Osteoblast (primary cell): ENCODE data around the gene SIAH1. TPM values are rescaled to one million over a fixed set of nuclear protein-coding genes. Genes with fewer than 3 reads are reported as not detected.
A peak's percentile ranks its signal among the peaks of the same experiment; 100 is the strongest.

Experiments used
- DNase-seq: peaks from one replicate; pipeline ENCODE4 v3.0.0; 2011; ENCODE audit warnings: low spot score, mixed read lengths; ENCODE audit not compliant: insufficient read length; ENCODE audit errors: missing footprints
- H2AFZ ChIP-seq: 2 replicates; pipeline ENCODE4 v1.6.0; 2011; ENCODE audit warnings: mild to moderate bottlenecking, low read length
- H3K27ac ChIP-seq: 2 replicates; pipeline ENCODE4 v1.5.1; 2011; ENCODE audit warnings: mild to moderate bottlenecking, low read depth, low read length, moderate library complexity
- H3K27me3 ChIP-seq: 2 replicates; pipeline ENCODE4 v1.6.0; 2012; ENCODE audit warnings: mild to moderate bottlenecking, control low read depth, inconsistent platforms, low read length, moderate library complexity; ENCODE audit not compliant: insufficient read depth
- H3K36me3 ChIP-seq: 2 replicates; pipeline ENCODE4 v1.5.1; 2011; ENCODE audit warnings: mild to moderate bottlenecking, low read length, control low read depth, moderate library complexity; ENCODE audit not compliant: insufficient read depth
- H3K4me1 ChIP-seq: 2 replicates; pipeline ENCODE4 v1.5.1; 2011; ENCODE audit warnings: mild to moderate bottlenecking, low read length, control low read depth, moderate library complexity; ENCODE audit not compliant: insufficient read depth
- H3K4me2 ChIP-seq: 2 replicates; pipeline ENCODE4 v1.6.0; 2011; ENCODE audit warnings: mild to moderate bottlenecking, low read length; ENCODE audit not compliant: insufficient read depth
- H3K4me3 ChIP-seq: fragments of 200-600 bp; sonication (generic); 3 replicates; pipeline ENCODE4 v1.5.1; 2012; ENCODE audit warnings: mild to moderate bottlenecking, low read length, inconsistent platforms; ENCODE audit not compliant: insufficient read depth
- H3K79me2 ChIP-seq: 2 replicates; pipeline ENCODE4 v1.6.0; 2012; ENCODE audit warnings: mild to moderate bottlenecking, low read length, control low read depth, inconsistent platforms; ENCODE audit not compliant: insufficient read depth
- H3K9me3 ChIP-seq: 2 replicates; pipeline ENCODE4 v1.5.1; 2011; ENCODE audit warnings: low read depth, low read length, control low read depth
- H4K20me1 ChIP-seq: 2 replicates; pipeline ENCODE4 v1.6.0; 2012; ENCODE audit warnings: mild to moderate bottlenecking, low read length, control low read depth; ENCODE audit not compliant: insufficient read depth
- CTCF ChIP-seq: IDR thresholded peaks from 2 replicates; pipeline ENCODE4 v1.5.1; 2011; ENCODE audit warnings: mild to moderate bottlenecking, low read depth, low read length, moderate library complexity; ENCODE audit errors: extremely low read depth
- total RNA-seq: library from RNA; depleted of rRNA; stranded (reverse); fragments of >200 nt; gene quantifications from 2 replicates; pipeline ENCODE4 v1.2.3, GENCODE V29; 2012

SIAH1 gene
- total RNA-seq, 1 donor: 43.1 TPM

- TF ChIP-seq CTCF: no peak
- H3K4me3 ChIP-seq: no peak overlapping the region
- no peak for DNase-seq
- H3K9me3 ChIP-seq: no peaks in the 10 kb centered on the region
- H3K36me3 ChIP-seq: peaks cover 15% of the 10 kb centered on the region
- H4K20me1 ChIP-seq: peaks cover 9% of the 10 kb centered on the region
- H3K4me2 ChIP-seq: no peak overlapping the region
- no peaks in the 10 kb centered on the region for H3K27me3 ChIP-seq
- no peak overlapping the region for H3K27ac ChIP-seq
- H3K4me1 ChIP-seq: peaks cover 24% of the 10 kb centered on the region
- H2AFZ ChIP-seq: no peak overlapping the region
- H3K79me2 ChIP-seq: peaks cover 3% of the 10 kb centered on the region
Observed at GRCh38 chr16:48334325-48334724, 50.9 kb downstream of the SIAH1 start.

- H3K36me3 ChIP-seq: peaks cover 15% of the 10 kb centered on the region
- H3K4me2 ChIP-seq: no peak overlapping the region
- H3K4me3 ChIP-seq: no peak overlapping the region
- no peak overlapping the region for H3K27ac ChIP-seq
- no peaks in the 10 kb centered on the region for H3K27me3 ChIP-seq
- DNase-seq: no peak
- no peaks in the 10 kb centered on the region for H3K9me3 ChIP-seq
- H3K4me1 ChIP-seq: peaks cover 24% of the 10 kb centered on the region
- peaks cover 3% of the 10 kb centered on the region for H3K79me2 ChIP-seq
- no peak overlapping the region for H2AFZ ChIP-seq
- H4K20me1 ChIP-seq: peaks cover 9% of the 10 kb centered on the region
- TF ChIP-seq CTCF: no peak
Observed at GRCh38 chr16:48332978-48333377, 52.2 kb downstream of the SIAH1 start.

- no peak for DNase-seq
- Histone ChIP-seq H3K4me1 (peaks cover 17% of the 10 kb centered on the region), H4K20me1 (peaks cover 9% of the 10 kb centered on the region), H2AFZ (no peak overlapping the region), H3K9me3 (no peaks in the 10 kb centered on the region), H3K4me2 (no peak overlapping the region), H3K4me3 (no peak overlapping the region), H3K27me3 (no peaks in the 10 kb centered on the region), H3K79me2 (no peaks in the 10 kb centered on the region), H3K27ac (peak overlapping the region; percentile 5), H3K36me3 (peaks cover 18% of the 10 kb centered on the region)
- TF ChIP-seq CTCF: no peak
Observed at GRCh38 chr16:48330841-48331192, 54.4 kb downstream of the SIAH1 start.

GRCh38 chr16:48330189-48330840 lies 54.9 kb downstream of the SIAH1 start:
- Histone ChIP-seq H2AFZ (no peak overlapping the region), H3K9me3 (no peaks in the 10 kb centered on the region), H3K36me3 (peaks cover 17% of the 10 kb centered on the region), H3K4me3 (no peak overlapping the region), H4K20me1 (peaks cover 9% of the 10 kb centered on the region), H3K27me3 (no peaks in the 10 kb centered on the region), H3K4me1 (peaks cover 12% of the 10 kb centered on the region), H3K27ac (peak overlapping the region; percentile 5), H3K79me2 (no peaks in the 10 kb centered on the region), H3K4me2 (no peak overlapping the region)
- DNase-seq: peak; percentile 13
- TF ChIP-seq CTCF: no peak
